NB4 (cell line): Measurements from ENCODE around the gene MAST4.

Experiments
- DNase-seq: peaks from one replicate; pipeline ENCODE4 v3.0.0; 2010; ENCODE audit warnings: low read depth
- H3K4me3 ChIP-seq: one replicate; pipeline ENCODE4 v1.5.1; 2011; ENCODE audit warnings: mild to moderate bottlenecking, low read depth, low read length, moderate library complexity
- MYC ChIP-seq: IDR thresholded peaks from 2 replicates; pipeline ENCODE4 v1.6.1; 2011; ENCODE audit warnings: low read depth, low read length
- POLR2A ChIP-seq: IDR thresholded peaks from 2 replicates; pipeline ENCODE4 v1.6.1; 2011; ENCODE audit warnings: mild to moderate bottlenecking; ENCODE audit not compliant: insufficient read length; ENCODE audit errors: extremely low read depth
- TF ChIP-seq, protein P1 (sequence below): IDR thresholded peaks from one replicate; pipeline ENCODE4 v1.5.1; 2012; ENCODE audit warnings: low read depth, low read length
- TF ChIP-seq, protein P2 (sequence below): IDR thresholded peaks from 2 replicates; pipeline ENCODE4 v1.6.1; 2011; ENCODE audit warnings: low read depth, low read length

Gene MAST4

DNA sequence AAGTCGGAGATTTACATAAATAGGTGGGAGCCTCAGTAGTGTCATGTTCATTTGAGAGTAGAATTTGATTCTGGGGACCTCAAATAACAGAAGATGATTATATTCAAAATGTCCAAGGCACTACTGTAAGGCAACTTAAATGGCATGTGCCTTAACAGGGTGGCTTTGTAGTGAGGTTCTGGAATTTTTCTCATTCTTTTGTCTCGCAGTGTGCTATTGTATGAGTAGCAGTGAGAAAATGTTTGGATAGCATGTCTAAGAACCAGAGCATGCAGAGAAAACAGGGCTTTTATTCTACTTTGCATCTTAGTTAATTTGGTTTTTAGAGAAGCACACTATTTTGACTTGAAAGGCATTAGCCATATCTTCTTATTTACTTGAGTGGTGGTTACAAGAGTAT, 25.0 kb downstream of the MAST4 start:
- DNase-seq = no peak
- H3K4me3 ChIP-seq = no peak overlapping the region
- TF ChIP-seq POLR2A (no peak), MYC (no peak)
- TF ChIP-seq, protein P1, sequence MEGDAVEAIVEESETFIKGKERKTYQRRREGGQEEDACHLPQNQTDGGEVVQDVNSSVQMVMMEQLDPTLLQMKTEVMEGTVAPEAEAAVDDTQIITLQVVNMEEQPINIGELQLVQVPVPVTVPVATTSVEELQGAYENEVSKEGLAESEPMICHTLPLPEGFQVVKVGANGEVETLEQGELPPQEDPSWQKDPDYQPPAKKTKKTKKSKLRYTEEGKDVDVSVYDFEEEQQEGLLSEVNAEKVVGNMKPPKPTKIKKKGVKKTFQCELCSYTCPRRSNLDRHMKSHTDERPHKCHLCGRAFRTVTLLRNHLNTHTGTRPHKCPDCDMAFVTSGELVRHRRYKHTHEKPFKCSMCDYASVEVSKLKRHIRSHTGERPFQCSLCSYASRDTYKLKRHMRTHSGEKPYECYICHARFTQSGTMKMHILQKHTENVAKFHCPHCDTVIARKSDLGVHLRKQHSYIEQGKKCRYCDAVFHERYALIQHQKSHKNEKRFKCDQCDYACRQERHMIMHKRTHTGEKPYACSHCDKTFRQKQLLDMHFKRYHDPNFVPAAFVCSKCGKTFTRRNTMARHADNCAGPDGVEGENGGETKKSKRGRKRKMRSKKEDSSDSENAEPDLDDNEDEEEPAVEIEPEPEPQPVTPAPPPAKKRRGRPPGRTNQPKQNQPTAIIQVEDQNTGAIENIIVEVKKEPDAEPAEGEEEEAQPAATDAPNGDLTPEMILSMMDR = no peak
- TF ChIP-seq, protein P2, sequence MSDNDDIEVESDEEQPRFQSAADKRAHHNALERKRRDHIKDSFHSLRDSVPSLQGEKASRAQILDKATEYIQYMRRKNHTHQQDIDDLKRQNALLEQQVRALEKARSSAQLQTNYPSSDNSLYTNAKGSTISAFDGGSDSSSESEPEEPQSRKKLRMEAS = no peak

DNA sequence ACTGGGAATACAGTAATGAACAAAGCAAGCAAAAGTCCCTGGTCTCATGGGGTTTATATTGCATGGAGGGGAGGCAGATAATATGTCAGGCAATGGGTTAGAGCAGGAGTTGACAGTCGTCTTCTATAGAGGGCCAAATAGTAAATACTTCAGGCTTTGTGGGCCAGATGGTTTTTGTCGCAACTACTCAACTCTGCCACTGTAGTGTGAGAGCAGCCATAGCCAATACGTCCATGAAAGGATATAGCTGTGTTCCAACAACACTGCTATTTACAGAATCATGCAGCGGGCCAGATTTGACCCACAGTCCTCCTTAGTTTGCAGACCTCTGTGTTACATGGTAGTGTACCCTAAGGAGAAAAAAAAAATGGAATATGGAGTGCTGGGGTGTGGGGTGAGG, 25.5 kb downstream of the MAST4 start:
- TF ChIP-seq MYC (no peak), POLR2A (no peak)
- TF ChIP-seq, protein P1 = no peak
- TF ChIP-seq, protein P2 = no peak
- H3K4me3 ChIP-seq = no peak overlapping the region
- no peak for DNase-seq

DNA sequence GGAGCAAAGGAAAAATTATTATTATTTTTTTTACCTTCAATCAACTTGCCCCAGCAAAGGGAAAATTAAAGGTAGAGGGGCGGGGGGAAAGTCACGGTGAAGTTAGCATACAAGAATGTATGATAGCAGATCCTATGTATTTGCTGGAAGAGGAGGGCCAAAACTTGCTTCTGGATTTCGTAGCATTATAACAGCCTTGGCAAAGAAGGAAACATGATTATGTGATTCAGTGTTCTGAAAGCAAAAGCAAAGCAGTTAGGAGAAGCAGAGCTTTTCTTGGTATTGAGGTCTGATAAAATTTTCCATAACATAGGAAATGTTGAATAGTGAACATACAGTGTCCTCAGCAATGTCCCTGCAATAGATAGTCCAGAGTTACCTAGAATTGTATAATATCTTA, 32.4 kb downstream of the MAST4 start:
- TF ChIP-seq POLR2A = no peak
- TF ChIP-seq, protein P2 = no peak
- no peak for TF ChIP-seq MYC
- TF ChIP-seq, protein P1 = no peak
- no peak for DNase-seq
- H3K4me3 ChIP-seq = no peak overlapping the region

DNA sequence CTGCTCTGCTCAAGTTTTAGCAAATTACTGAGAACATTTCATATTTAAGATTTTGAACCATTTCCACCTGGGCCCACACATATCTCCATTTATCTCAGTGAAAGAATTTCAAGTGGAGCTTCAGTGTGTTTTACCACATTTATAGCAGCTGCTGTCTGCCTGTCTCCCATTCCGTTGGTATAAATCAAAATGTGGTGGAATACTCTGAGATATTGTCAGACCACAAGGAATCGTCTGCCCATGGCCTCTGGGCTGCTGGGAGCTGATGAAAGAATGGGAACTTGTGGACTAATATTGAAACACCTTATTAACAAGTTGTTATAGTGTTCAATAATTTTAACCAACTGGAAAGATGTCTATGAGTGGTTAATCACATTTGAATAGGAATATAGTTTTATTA, 33.3 kb downstream of the MAST4 start:
- TF ChIP-seq, protein P2 = no peak
- no peak for TF ChIP-seq MYC
- TF ChIP-seq POLR2A = no peak
- TF ChIP-seq, protein P1 = no peak
- no peak overlapping the region for H3K4me3 ChIP-seq
- no peak for DNase-seq

DNA sequence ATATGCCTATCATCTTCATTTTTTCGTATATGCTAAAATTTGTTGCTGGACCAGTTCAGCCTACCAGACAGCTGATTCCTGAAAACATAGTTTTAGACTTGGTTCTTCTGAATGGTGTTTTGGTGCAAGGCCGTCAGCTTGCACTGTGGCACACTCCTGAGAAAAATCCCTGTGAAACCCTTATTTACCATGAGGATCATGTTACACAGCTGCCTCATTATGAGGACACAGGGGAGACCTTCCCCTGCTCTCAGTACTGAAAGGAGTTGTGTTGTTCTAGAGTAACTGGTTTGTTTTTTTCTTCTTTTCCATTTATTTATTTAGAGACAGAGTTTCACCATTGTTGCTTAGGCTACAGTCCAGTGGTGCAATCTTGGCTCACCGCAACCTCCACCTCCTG, 37.6 kb downstream of the MAST4 start:
- TF ChIP-seq, protein P1 = no peak
- TF ChIP-seq MYC = no peak
- TF ChIP-seq, protein P2 = no peak
- TF ChIP-seq POLR2A = no peak
- no peak overlapping the region for H3K4me3 ChIP-seq
- no peak for DNase-seq

DNA sequence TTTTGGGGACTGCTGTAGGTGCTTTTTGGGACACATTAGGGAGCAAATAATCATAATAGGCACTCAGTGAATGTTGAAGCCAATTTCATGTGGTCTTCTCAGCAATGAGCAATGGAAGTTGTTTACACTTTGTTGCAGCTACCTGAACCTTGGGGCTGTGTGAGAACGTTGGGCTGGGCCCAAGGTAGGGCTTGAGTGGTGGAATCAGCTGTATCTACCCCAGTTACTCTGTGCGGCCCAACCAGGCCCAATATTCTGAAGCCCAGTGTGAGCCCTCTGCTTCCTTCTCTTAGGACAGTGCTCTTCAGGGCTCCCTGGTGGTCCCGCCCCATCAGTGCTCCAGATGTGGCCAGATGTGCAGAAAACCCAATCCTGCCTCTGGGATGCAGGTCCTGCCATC, 38.4 kb downstream of the MAST4 start:
- no peak for DNase-seq
- TF ChIP-seq, protein P1 = no peak
- TF ChIP-seq, protein P2 = no peak
- TF ChIP-seq MYC (no peak), POLR2A (no peak)

More for the DNA sequence above, 38.4 kb downstream of the MAST4 start:
- H3K4me3 ChIP-seq = no peak overlapping the region
